ENCODE measurements around the gene SLCO1A2.

DNA sequence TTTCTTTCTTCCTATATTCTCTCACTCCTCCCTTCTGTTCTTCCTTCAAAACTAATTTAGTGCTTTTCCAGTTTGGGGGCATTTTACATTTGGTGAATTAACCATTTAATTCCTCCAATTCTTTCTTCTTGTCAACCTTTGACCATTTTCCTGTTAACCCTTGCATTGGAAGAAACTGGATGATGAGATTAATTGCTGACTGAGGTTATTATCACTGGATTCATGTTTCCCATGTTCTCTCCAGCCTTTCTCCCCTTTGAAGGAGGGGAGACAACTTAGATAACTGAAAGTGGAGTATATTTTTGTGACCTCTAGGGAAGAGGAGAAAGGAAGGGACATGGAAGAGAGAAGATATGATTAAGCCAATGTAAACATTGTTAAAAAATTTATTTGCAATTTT is 70.5 kb downstream of the SLCO1A2 start:
- no peak for TF ChIP-seq CTCF (IDR thresholded peaks at IDR 0.05)
- no peak for TF ChIP-seq POLR2AphosphoS5 (IDR thresholded peaks at IDR 0.05; ENCODE audit: insufficient read depth in 1 of 2, low read depth in 1 of 2)
